ENCODE measurements around the gene BCO1.

Gene BCO1

GRCh38 chr16:81319221-81319912, 80.9 kb downstream of the BCO1 start:
- DNase-seq (ENCODE audit: low spot score) = no peak

GRCh38 chr16:81321039-81321438, 82.5 kb downstream of the BCO1 start:
- DNase-seq (ENCODE audit: low spot score) = no peak

- no peak for DNase-seq (ENCODE audit: low spot score)
Observed at GRCh38 chr16:81321536-81321935, 83.0 kb downstream of the BCO1 start.

GRCh38 chr16:81324808-81325207, 86.3 kb downstream of the BCO1 start:
- no peak for DNase-seq (ENCODE audit: low spot score)

GRCh38 chr16:81327011-81327410, 88.5 kb downstream of the BCO1 start:
- DNase-seq (ENCODE audit: low spot score) = no peak

GRCh38 chr16:81327447-81328196, 89.1 kb downstream of the BCO1 start:
- DNase-seq (ENCODE audit: low spot score) = no peak

GRCh38 chr16:81329947-81330346, 91.5 kb downstream of the BCO1 start:
- DNase-seq (ENCODE audit: low spot score) = no peak

- DNase-seq (ENCODE audit: low spot score) = no peak
Observed at GRCh38 chr16:81333356-81333755, 94.9 kb downstream of the BCO1 start.

GRCh38 chr16:81335669-81336068, 97.2 kb downstream of the BCO1 start:
- DNase-seq (ENCODE audit: low spot score) = no peak

- DNase-seq (ENCODE audit: low spot score) = no peak
Observed at GRCh38 chr16:81337097-81337496, 98.6 kb downstream of the BCO1 start.

Measured in COLO829 (cell line).